Activated T-cell treated with anti-CD3 and anti-CD28 coated beads, Interleukin-2, amount 50 U/mL, for 4 hours (primary cell): ENCODE results near the gene OR10D3. TPM values are rescaled to one million over a fixed set of nuclear protein-coding genes. Genes with fewer than 3 reads are reported as not detected.
"Not testable (repeated sequence)": the region's sequence is repeated elsewhere in the genome, so short reads cannot be mapped to it uniquely, and the experiment has no call there.

ENCODE experiments used
- ATAC-seq, 2 donors: fragments of 200-7000 bp; cut with Tn5 transposase; one replicate each; pipeline ENCODE4 v1.10.0; 2021
- DNase-seq: peaks from one replicate; pipeline ENCODE4 v3.0.0-alpha.2; 2020
- H3K27me3 Mint-ChIP-seq: one replicate; pipeline ENCODE4 v1.8.0; 2021; ENCODE audit warnings: low read depth, mixed read lengths
- H3K36me3 Mint-ChIP-seq: one replicate; pipeline ENCODE4 v1.8.0; 2022; ENCODE audit warnings: mixed read lengths; ENCODE audit not compliant: insufficient read depth
- H3K4me1 Mint-ChIP-seq: one replicate; pipeline ENCODE4 v1.8.0; 2021; ENCODE audit warnings: low read depth, mixed read lengths
- H3K4me3 Mint-ChIP-seq: one replicate; pipeline ENCODE4 v1.8.0; 2021; ENCODE audit warnings: mild to moderate bottlenecking, moderate library complexity, mixed read lengths
- H3K9me3 Mint-ChIP-seq: one replicate; pipeline ENCODE4 v1.8.0; 2021; ENCODE audit warnings: mixed read lengths
- total RNA-seq, 3 donors: library from RNA; stranded (reverse); gene quantifications; one replicate each; pipeline ENCODE4 v1.2.1, GENCODE V29; 2021

The OR10D3 gene
- not detected for total RNA-seq

DNA sequence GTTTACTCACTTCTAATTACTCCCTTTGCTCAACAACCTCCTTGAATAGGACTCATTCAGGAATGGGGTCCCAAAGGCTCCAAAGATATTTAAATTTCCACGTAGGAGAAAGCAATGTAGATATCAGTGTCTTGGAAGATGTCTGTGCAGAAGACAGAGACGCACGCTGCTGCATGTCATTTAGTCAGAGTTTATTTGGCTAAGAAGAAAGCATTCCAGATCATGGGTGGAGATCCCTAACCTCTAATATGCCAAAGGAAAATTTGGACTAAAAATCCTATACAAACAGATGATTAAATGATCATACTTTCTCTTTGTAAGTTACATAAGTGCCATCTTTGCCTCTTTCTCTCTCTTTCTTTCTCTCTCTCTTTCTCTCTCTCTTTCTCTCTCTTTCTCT, at the start of gene OR10D3:
Gene OR10D3, plus strand, starts transcription at position 278 of the 400 bp plus-strand sequence. CDS start 1,925 bp downstream, outside the sequence.
- DNase-seq: no peak
- no peaks in the 10 kb centered on the region for H3K4me1 Mint-ChIP-seq

GRCh38 chr11:124143034-124143433, 40.1 kb upstream of the OR10D3 start:
- H3K9me3 Mint-ChIP-seq: peaks cover 7% of the 10 kb centered on the region

More for the DNA sequence above, at the start of gene OR10D3:
- no peaks in the 10 kb centered on the region for H3K9me3 Mint-ChIP-seq
- H3K36me3 Mint-ChIP-seq: no peaks in the 10 kb centered on the region
- H3K4me3 Mint-ChIP-seq: no peak within 1 kb of the TSS
- ATAC-seq: no peak
- H3K27me3 Mint-ChIP-seq: no peaks in the 10 kb centered on the region

GRCh38 chr11:124147951-124148350, 35.2 kb upstream of the OR10D3 start:
- peaks cover 5% of the 10 kb centered on the region for H3K36me3 Mint-ChIP-seq
- DNase-seq (no peak), ATAC-seq (no peak)
- H3K9me3 Mint-ChIP-seq: no peaks in the 10 kb centered on the region
- no peak overlapping the region for H3K4me3 Mint-ChIP-seq
- H3K4me1 Mint-ChIP-seq: no peaks in the 10 kb centered on the region
- H3K27me3 Mint-ChIP-seq: no peaks in the 10 kb centered on the region

More at GRCh38 chr11:124143034-124143433, 40.1 kb upstream of the OR10D3 start:
- no peak for DNase-seq
- Mint-ChIP-seq H3K4me3 (no peak overlapping the region), H3K27me3 (no peaks in the 10 kb centered on the region), H3K36me3 (peaks cover 31% of the 10 kb centered on the region), H3K4me1 (no peaks in the 10 kb centered on the region)
- ATAC-seq: no peak

GRCh38 chr11:124150684-124151083, 32.5 kb upstream of the OR10D3 start:
- Mint-ChIP-seq H3K4me3 (no peak overlapping the region), H3K4me1 (no peaks in the 10 kb centered on the region), H3K9me3 (no peaks in the 10 kb centered on the region), H3K27me3 (peaks cover 2% of the 10 kb centered on the region), H3K36me3 (peaks cover 2% of the 10 kb centered on the region)
- no peak for DNase-seq
- no peak for ATAC-seq

DNA sequence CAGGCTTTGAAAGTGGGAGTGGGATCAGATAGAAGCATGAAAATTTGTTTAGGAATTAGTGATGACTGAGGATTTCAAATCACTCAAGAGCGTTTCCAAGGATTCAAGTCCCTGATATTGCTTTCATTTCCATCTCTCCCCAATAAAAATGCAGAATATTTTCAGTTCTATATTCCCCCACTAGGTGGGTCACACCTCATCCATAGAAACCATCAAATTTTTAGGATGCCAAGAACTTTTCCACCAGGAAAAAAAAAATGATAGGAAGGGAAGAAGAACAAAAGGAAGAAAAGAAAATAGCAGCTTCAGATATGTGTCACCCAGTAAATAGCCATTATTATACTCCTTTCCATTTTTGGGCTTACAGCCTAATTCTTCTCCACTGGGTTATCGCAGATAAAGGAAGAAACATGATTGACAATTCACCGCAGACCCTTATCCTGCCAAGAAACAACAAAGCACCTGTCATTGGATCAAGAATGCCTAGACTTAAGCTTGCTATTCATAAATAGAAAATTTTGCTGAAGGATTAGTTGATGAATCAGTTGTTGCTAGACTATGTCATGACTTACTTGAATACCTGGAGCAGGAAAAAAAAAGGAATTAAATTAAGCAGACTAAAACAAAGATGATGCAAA, 30.3 kb upstream of the OR10D3 start:
- Mint-ChIP-seq H3K9me3 (no peaks in the 10 kb centered on the region), H3K36me3 (no peaks in the 10 kb centered on the region), H3K27me3 (peaks cover 9% of the 10 kb centered on the region), H3K4me3 (no peak overlapping the region), H3K4me1 (no peaks in the 10 kb centered on the region)
- ATAC-seq (no peak), DNase-seq (no peak)

GRCh38 chr11:124153821-124154220, 29.3 kb upstream of the OR10D3 start:
- no peaks in the 10 kb centered on the region for H3K9me3 Mint-ChIP-seq
- ATAC-seq (no peak), DNase-seq (no peak)
- no peak overlapping the region for H3K4me3 Mint-ChIP-seq
- no peaks in the 10 kb centered on the region for H3K4me1 Mint-ChIP-seq
- peaks cover 10% of the 10 kb centered on the region for H3K27me3 Mint-ChIP-seq
- H3K36me3 Mint-ChIP-seq: no peaks in the 10 kb centered on the region

DNA sequence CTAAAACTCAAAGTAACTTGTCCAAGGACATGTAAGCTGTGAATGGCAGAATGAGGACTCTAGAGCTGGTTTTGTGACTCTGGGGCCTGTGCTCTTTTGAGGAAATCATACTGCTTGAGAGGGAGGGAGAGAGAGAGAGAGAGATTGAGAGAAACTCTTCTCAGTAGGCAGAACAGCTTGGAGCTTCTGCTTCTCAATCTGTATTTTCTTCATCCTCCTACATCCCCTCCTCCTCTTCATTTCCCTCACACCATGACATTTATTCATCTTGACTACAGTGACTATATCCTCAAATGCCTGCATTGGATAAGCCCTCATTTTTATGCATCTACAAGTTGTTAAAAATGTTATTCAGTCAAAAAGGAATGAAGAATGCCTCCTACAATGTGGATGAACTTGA, 23.7 kb upstream of the OR10D3 start:
- DNase-seq (no peak), ATAC-seq (no peak)
- no peak overlapping the region for H3K4me3 Mint-ChIP-seq
- no peaks in the 10 kb centered on the region for H3K4me1 Mint-ChIP-seq
- no peaks in the 10 kb centered on the region for H3K9me3 Mint-ChIP-seq
- peaks cover 11% of the 10 kb centered on the region for H3K27me3 Mint-ChIP-seq
- H3K36me3 Mint-ChIP-seq: no peaks in the 10 kb centered on the region

DNA sequence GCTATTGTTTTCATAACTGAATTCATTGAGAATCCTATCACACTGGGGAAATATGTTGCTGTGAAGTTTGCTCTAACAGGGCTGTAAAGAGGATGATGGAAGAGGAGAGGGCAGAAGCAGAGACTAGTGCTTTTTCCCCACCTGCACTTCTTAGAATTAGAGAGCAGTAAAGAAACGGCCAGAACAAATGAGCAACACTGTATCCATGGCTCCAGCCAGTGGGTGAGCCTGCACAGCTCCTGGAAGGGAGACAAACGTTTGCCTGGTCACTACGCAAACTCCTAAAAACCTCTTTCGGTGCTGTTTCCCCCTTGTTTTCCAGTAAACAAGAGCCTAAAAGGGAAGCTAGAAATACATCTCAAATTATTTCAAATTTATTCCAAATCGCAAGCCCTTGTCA, 22.2 kb upstream of the OR10D3 start:
- Mint-ChIP-seq H3K9me3 (no peaks in the 10 kb centered on the region), H3K27me3 (peaks cover 12% of the 10 kb centered on the region), H3K36me3 (no peaks in the 10 kb centered on the region), H3K4me1 (no peaks in the 10 kb centered on the region), H3K4me3 (no peak overlapping the region)
- DNase-seq (no peak), ATAC-seq (no peak)

- no peaks in the 10 kb centered on the region for H3K36me3 Mint-ChIP-seq
- H3K4me3 Mint-ChIP-seq: no peak overlapping the region
- H3K9me3 Mint-ChIP-seq: no peaks in the 10 kb centered on the region
- no peak for ATAC-seq
- no peaks in the 10 kb centered on the region for H3K4me1 Mint-ChIP-seq
- peaks cover 8% of the 10 kb centered on the region for H3K27me3 Mint-ChIP-seq
- DNase-seq: no peak
Observed at GRCh38 chr11:124167826-124168231, 15.3 kb upstream of the OR10D3 start.

DNA sequence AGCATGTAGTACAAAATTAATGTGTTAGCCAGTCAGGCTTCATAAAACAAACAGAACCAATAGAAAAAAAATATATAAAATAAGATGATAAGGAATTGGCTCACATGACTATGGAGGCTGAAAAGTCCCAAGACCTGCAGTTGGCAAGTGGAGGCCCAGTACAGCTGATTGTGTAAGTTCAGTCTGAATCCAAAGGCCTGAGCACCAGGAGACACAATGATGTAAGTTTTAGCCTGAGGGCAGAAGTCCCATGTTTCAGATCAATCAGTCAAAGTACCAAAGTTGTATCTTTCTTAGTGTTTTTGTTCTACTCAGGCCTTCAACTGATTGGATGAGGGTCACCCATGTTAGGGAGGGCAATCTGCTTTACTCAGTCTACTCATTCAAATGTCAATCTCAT, 14.3 kb upstream of the OR10D3 start:
- Mint-ChIP-seq H3K4me1 (no peaks in the 10 kb centered on the region), H3K27me3 (peaks cover 8% of the 10 kb centered on the region), H3K4me3 (no peak overlapping the region), H3K36me3 (no peaks in the 10 kb centered on the region), H3K9me3 (no peaks in the 10 kb centered on the region)
- ATAC-seq (no peak), DNase-seq (no peak)

DNA sequence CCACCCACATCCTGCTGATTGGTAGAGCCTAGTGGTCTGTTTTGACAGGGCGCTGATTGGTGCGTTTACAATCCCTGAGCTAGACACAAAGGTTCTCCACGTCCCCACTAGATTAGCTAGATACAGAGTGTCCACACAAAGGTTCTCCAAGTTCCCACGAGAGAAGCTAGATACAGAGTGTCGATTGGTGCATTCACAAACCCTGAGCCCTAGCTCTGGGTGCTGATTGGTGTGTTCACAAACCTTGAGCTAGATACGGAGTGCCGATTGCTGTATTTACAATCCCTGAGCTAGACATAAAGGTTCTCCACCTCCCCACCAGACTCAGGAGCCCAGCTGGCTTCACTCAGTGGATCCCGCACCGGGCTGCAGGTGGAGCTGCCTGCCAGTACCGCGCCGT, 12.8 kb upstream of the OR10D3 start:
- ATAC-seq, H3K36me3 Mint-ChIP-seq, H3K27me3 Mint-ChIP-seq, DNase-seq, H3K9me3 Mint-ChIP-seq, H3K4me3 Mint-ChIP-seq, H3K4me1 Mint-ChIP-seq: not testable (repeated sequence)

DNA sequence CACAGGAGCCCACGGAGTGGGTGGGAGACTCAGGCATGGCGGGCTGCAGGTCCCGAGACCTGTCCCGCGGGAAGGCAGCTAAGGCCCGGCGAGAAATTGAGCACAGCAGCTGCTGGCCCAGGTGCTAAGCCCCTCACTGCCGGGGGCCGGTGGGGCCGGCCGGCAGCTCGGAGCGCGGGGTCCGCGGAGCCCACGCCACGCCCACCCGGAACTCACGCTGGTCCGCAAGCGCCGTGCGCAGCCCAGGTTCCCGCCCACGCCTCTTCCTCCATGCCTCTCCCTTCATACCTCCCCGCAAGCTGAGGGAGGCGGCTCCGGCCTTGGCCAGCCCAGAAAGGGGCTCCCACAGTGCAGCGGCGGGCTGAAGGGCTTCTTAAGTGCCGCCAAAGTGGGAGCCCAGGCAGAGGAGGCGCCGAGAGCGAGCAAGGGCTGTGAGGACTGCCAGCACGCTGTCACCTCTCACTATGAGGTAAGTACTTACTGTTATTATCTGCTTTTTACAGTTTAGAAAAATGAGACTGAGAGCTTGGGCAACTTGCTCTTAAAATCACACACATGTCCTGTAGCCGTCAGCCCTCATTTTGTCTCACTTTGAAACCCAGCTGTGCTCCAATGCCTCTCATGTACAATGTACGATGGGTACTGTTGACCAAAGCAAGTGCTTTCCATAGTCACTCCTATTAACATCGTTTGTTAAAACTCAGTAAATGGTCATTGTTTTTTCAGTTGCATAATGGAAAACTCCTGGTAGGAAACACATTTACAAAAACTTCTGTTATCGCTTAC, 12.2 kb upstream of the OR10D3 start:
- ATAC-seq: no peak
- Mint-ChIP-seq H3K27me3 (peaks cover 7% of the 10 kb centered on the region), H3K36me3 (no peaks in the 10 kb centered on the region), H3K4me3 (no peak overlapping the region), H3K4me1 (no peaks in the 10 kb centered on the region), H3K9me3 (no peaks in the 10 kb centered on the region)
- DNase-seq: no peak

DNA sequence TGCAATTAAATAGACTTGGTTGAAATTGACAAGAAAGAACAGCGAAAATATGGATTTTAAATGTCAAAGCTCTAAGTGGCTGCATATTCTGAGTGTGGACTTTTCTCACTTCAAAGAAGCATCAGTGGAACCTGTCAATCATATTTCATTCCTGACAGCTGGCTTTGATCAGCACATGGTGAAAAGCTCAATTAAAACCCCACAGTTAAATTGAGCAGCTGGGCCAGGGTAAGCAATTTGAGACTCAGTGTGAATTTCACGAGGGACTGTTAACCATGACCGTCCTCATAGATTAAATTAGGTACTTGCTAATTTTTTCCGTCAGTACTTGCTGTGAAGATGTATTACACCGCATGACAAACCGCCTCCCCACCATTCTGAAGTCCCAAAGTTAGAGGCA, 11.0 kb upstream of the OR10D3 start:
- no peaks in the 10 kb centered on the region for H3K4me1 Mint-ChIP-seq
- H3K9me3 Mint-ChIP-seq: no peaks in the 10 kb centered on the region
- DNase-seq: no peak
- peaks cover under 1% of the 10 kb centered on the region for H3K27me3 Mint-ChIP-seq
- H3K4me3 Mint-ChIP-seq: no peak overlapping the region
- no peak for ATAC-seq
- H3K36me3 Mint-ChIP-seq: no peaks in the 10 kb centered on the region

GRCh38 chr11:124172599-124172998, 10.5 kb upstream of the OR10D3 start:
- no peaks in the 10 kb centered on the region for H3K9me3 Mint-ChIP-seq
- H3K4me1 Mint-ChIP-seq: no peaks in the 10 kb centered on the region
- DNase-seq (no peak), ATAC-seq (no peak)
- H3K4me3 Mint-ChIP-seq: no peak overlapping the region
- no peaks in the 10 kb centered on the region for H3K27me3 Mint-ChIP-seq
- no peaks in the 10 kb centered on the region for H3K36me3 Mint-ChIP-seq

DNA sequence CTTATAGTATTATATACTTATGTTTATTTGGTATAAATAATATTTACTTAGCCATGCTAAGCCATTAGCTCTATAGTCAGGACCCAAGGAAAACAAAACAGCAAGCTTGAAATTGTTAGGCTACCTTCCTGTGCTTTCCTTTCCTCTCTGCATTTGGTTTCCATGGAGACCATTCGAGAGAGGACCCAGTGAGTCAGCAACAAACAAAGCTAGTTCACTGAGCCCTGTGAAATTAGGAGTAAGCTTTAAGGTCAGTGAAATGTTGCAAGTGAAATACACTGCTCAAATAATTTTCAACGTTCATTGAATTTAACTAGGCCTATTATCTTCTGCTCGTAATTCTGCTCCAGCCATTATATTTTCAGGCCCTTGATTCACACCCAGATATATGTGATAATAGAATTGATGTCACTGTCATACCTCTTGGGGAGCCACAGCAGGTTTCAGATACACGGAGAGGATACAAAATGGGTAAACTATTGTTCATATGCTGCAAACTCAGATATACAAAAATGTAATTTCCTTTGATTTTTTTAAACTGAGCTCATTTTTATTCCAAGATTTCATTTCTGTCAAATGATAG, 9.1 kb upstream of the OR10D3 start:
- ATAC-seq (no peak), DNase-seq (no peak)
- Mint-ChIP-seq H3K36me3 (no peaks in the 10 kb centered on the region), H3K4me3 (no peak overlapping the region), H3K4me1 (no peaks in the 10 kb centered on the region), H3K27me3 (no peaks in the 10 kb centered on the region), H3K9me3 (no peaks in the 10 kb centered on the region)
